HepG2 (cell line): ENCODE results near the gene EGFL8. TPM values are rescaled to one million over a fixed set of nuclear protein-coding genes. Genes with fewer than 3 reads are reported as not detected.

Source experiments
- CHCHD3 ChIP-seq: sonication (generic); formaldehyde crosslinking; IDR thresholded peaks from 2 replicates; pipeline ENCODE4 v1.8.0; 2022; ENCODE audit warnings: mild to moderate bottlenecking, missing genetic modification reagents, moderate library complexity
- DDIT3 ChIP-seq: sonication (generic); formaldehyde crosslinking; IDR thresholded peaks from 2 replicates; pipeline ENCODE4 v1.4.0; 2020; ENCODE audit warnings: mild to moderate bottlenecking, missing genetic modification reagents
- ESRRA ChIP-seq: sonication (generic); formaldehyde crosslinking; IDR thresholded peaks from 2 replicates; pipeline ENCODE4 v1.5.1; 2020; ENCODE audit warnings: mild to moderate bottlenecking, low read depth, missing genetic modification reagents
- EZH2 ChIP-seq: conservative IDR thresholded peaks from 2 replicates; pipeline ENCODE4 v1.6.1; 2012; ENCODE audit warnings: mild to moderate bottlenecking, low read depth, low read length, moderate library complexity
- FOSL2 ChIP-seq: sonication (generic); formaldehyde crosslinking; IDR thresholded peaks from 2 replicates; pipeline ENCODE4 v1.4.0; 2020; ENCODE audit warnings: missing genetic modification reagents
- MAZ ChIP-seq, 2 experiments: sonication (generic) in 1 of 2; formaldehyde crosslinking in 1 of 2; IDR thresholded peaks; 2 replicates each; pipeline versions ENCODE4 v1.5.0 to v1.6.1; 2012 to 2020; ENCODE audit warnings: low read depth in 2 of 2, mild to moderate bottlenecking in 2 of 2, borderline replicate concordance in 1 of 2, improper control_type of control experiment in 1 of 2, low read length in 1 of 2, missing genetic modification reagents in 1 of 2, moderate library complexity in 1 of 2
- PHF21A ChIP-seq: sonication (generic); formaldehyde crosslinking; IDR thresholded peaks from 2 replicates; pipeline ENCODE4 v1.5.0; 2020; ENCODE audit warnings: mild to moderate bottlenecking, missing genetic modification reagents
- PRPF4 ChIP-seq: fragments of 200-400 bp; formaldehyde crosslinking; IDR thresholded peaks from 2 replicates; pipeline ENCODE4 v1.6.1; 2016; ENCODE audit warnings: low read length, low read depth; ENCODE audit not compliant: poor library complexity, severe bottlenecking
- RARA ChIP-seq: IDR thresholded peaks from 2 replicates; pipeline ENCODE4 v1.6.1; 2016; ENCODE audit warnings: missing genetic modification reagents, missing compliant biosample characterization
- SAP130 ChIP-seq: IDR thresholded peaks from 2 replicates; pipeline ENCODE4 v1.6.1; 2016; ENCODE audit warnings: low read depth
- SETDB1 ChIP-seq: sonication (generic); formaldehyde crosslinking; IDR thresholded peaks from 2 replicates; pipeline ENCODE4 v1.5.1; 2020; ENCODE audit warnings: missing genetic modification reagents, mild to moderate bottlenecking, borderline replicate concordance
- SP1 ChIP-seq, 2 experiments: fragments of 450-650 bp in 1 of 2; sonication (generic) in 1 of 2; formaldehyde crosslinking in 1 of 2; IDR thresholded peaks; 2 replicates each; pipeline versions ENCODE4 v1.4.0 to v1.6.1; 2016 to 2020; ENCODE audit warnings: missing genetic modification reagents in 1 of 2
- TBP ChIP-seq: sonication (generic); formaldehyde crosslinking; IDR thresholded peaks from 2 replicates; pipeline ENCODE4 v1.5.0; 2020; ENCODE audit warnings: missing genetic modification reagents
- TBX2 ChIP-seq: sonication (generic); formaldehyde crosslinking; IDR thresholded peaks from 2 replicates; pipeline ENCODE4 v1.5.0; 2020; ENCODE audit warnings: missing genetic modification reagents, mild to moderate bottlenecking, borderline replicate concordance
- TIGD3 ChIP-seq: sonication (generic); formaldehyde crosslinking; IDR thresholded peaks from 2 replicates; pipeline ENCODE4 v1.5.1; 2020; ENCODE audit warnings: mild to moderate bottlenecking, missing genetic modification reagents, borderline replicate concordance
- ZBTB42 ChIP-seq: sonication (generic); formaldehyde crosslinking; IDR thresholded peaks from 2 replicates; pipeline ENCODE4 v1.5.0; 2020; ENCODE audit warnings: mild to moderate bottlenecking, missing genetic modification reagents
- ZNF136 ChIP-seq: sonication (generic); formaldehyde crosslinking; IDR thresholded peaks from 2 replicates; pipeline ENCODE4 v1.8.1; 2022; ENCODE audit warnings: low read depth, mild to moderate bottlenecking, moderate library complexity, missing genetic modification reagents
- ZNF160 ChIP-seq: sonication (generic); formaldehyde crosslinking; IDR thresholded peaks from 2 replicates; pipeline ENCODE4 v1.8.0; 2022; ENCODE audit warnings: mild to moderate bottlenecking, inconsistent platforms, missing genetic modification reagents
- ZNF296 ChIP-seq: sonication (generic); formaldehyde crosslinking; conservative IDR thresholded peaks from 2 replicates; pipeline ENCODE4 v1.5.0; 2020; ENCODE audit warnings: mild to moderate bottlenecking, missing genetic modification reagents
- ZNF350 ChIP-seq: sonication (generic); formaldehyde crosslinking; IDR thresholded peaks from 2 replicates; pipeline ENCODE4 v1.4.0; 2020; ENCODE audit warnings: mild to moderate bottlenecking, low read depth, missing genetic modification reagents, borderline replicate concordance
- ZNF431 ChIP-seq: sonication (generic); formaldehyde crosslinking; IDR thresholded peaks from 2 replicates; pipeline ENCODE4 v1.9.0; 2022; ENCODE audit warnings: missing genetic modification reagents, low read depth, mild to moderate bottlenecking, borderline replicate concordance
- ZNF501 ChIP-seq: sonication (generic); formaldehyde crosslinking; IDR thresholded peaks from 2 replicates; pipeline ENCODE4 v1.5.1; 2020; ENCODE audit warnings: mild to moderate bottlenecking, moderate library complexity, missing genetic modification reagents
- ZNF589 ChIP-seq: sonication (generic); formaldehyde crosslinking; conservative IDR thresholded peaks from 2 replicates; pipeline ENCODE4 v1.8.0; 2022; ENCODE audit warnings: mild to moderate bottlenecking, moderate library complexity, missing genetic modification reagents
- ZNF674 ChIP-seq: sonication (generic); formaldehyde crosslinking; IDR thresholded peaks from 2 replicates; pipeline ENCODE4 v1.5.0; 2020; ENCODE audit warnings: low read depth, mild to moderate bottlenecking, missing genetic modification reagents
- polyA plus RNA-seq, 8 experiments: library from polyadenylated mRNA; depleted of rRNA in 3 of 8; stranded (reverse) in 7 of 8; unstranded in 1 of 8; fragments of >200 nt; fragmentation: Illumina TruSeq in 4 of 8; extraction: Trizol in 4 of 8; gene quantifications; 2 replicates each; pipeline versions ENCODE4 v1.2.1 to v1.2.3, GENCODE V29; 2011 to 2016; ENCODE audit warnings: low read depth in 4 of 8, missing spikeins in 1 of 8, mixed read lengths in 1 of 8; ENCODE audit not compliant: insufficient read depth in 1 of 8
- total RNA-seq, 5 experiments: library from RNA; depleted of rRNA; stranded (reverse); fragments of >200 nt; fragmentation: Illumina TruSeq; extraction: Trizol; gene quantifications; 2 replicates each; pipeline ENCODE4 v1.2.3, GENCODE V29; 2016; ENCODE audit warnings: low read depth in 1 of 5
- TF ChIP-seq, protein P1 (sequence below): sonication (generic); formaldehyde crosslinking; IDR thresholded peaks from 2 replicates; pipeline ENCODE4 v1.4.0; 2020; ENCODE audit warnings: mild to moderate bottlenecking, missing genetic modification reagents

Gene EGFL8
- total and polyA plus RNA-seq, 2 of the 13 experiments (the other 11 are each of a cell fraction or from before 2014, with no cell fraction given) = 10.0 to 11.5 TPM

- TF ChIP-seq TIGD3 (CRISPR knock-in tag) (peak; percentile 14; the same call in 1 of the 2 replicates), SP1 (IDR thresholded peaks at IDR 0.05) (no peak), SP1 (CRISPR knock-in tag; IDR thresholded peaks at IDR 0.05) (peak; percentile 77), CHCHD3 (CRISPR knock-in tag) (peak; percentile 4; the same call in 1 of the 2 replicates), TBX2 (peak; percentile 68; the same call in 1 of the 2 replicates), DDIT3 (CRISPR knock-in tag) (no peak), FOSL2 (CRISPR knock-in tag) (no peak; the same call in 1 of the 2 replicates), ESRRA (peak; percentile 46; the same call in 1 of the 2 replicates), RARA (peak; percentile 39), PRPF4 (peak; percentile 99), ZBTB42 (CRISPR knock-in tag) (peak; percentile 78), ZNF160 (CRISPR knock-in tag) (no peak; the same call in 1 of the 2 replicates), ZNF136 (peak; percentile 77), ZNF674 (no peak; the same call in 1 of the 2 replicates), ZNF501 (peak; percentile 80), TBP (0 out of 2 replicates have a peak, but pooled peaks have one; percentile 32), ZNF431 (CRISPR knock-in tag) (no peak; the same call in 1 of the 2 replicates), PHF21A (CRISPR knock-in tag) (no peak; the same call in 1 of the 2 replicates), MAZ (IDR thresholded peaks at IDR 0.05; ENCODE audit: borderline replicate concordance, low read depth, low read length) (peak; percentile 73), MAZ (CRISPR knock-in tag; IDR thresholded peaks at IDR 0.05; ENCODE audit: low read depth) (peak; percentile 68), SETDB1 (CRISPR knock-in tag) (no peak), EZH2 (no peak), ZNF589 (no peak), SAP130 (CRISPR knock-in tag) (peak; percentile 97), ZNF350 (peak; percentile 96), ZNF296 (CRISPR knock-in tag) (no peak)
- TF ChIP-seq, protein P1, sequence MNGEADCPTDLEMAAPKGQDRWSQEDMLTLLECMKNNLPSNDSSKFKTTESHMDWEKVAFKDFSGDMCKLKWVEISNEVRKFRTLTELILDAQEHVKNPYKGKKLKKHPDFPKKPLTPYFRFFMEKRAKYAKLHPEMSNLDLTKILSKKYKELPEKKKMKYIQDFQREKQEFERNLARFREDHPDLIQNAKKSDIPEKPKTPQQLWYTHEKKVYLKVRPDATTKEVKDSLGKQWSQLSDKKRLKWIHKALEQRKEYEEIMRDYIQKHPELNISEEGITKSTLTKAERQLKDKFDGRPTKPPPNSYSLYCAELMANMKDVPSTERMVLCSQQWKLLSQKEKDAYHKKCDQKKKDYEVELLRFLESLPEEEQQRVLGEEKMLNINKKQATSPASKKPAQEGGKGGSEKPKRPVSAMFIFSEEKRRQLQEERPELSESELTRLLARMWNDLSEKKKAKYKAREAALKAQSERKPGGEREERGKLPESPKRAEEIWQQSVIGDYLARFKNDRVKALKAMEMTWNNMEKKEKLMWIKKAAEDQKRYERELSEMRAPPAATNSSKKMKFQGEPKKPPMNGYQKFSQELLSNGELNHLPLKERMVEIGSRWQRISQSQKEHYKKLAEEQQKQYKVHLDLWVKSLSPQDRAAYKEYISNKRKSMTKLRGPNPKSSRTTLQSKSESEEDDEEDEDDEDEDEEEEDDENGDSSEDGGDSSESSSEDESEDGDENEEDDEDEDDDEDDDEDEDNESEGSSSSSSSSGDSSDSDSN (CRISPR knock-in tag) = no peak; the same call in 1 of the 2 replicates
These were observed 10.6 kb upstream of the EGFL8 start, which contains the start of gene PPT2 (continued) for GRCh38 chr6:32153564-32154513.
